ENCODE data around the gene RASA3. TPM values are rescaled to one million over a fixed set of nuclear protein-coding genes. Genes with fewer than 3 reads are reported as not detected.

The RASA3 gene
- total and polyA plus RNA-seq, 2 of the 8 experiments (the other 6 are each of a cell fraction or from before 2014, with no cell fraction given), result 7.5 to 21.9 TPM

DNA sequence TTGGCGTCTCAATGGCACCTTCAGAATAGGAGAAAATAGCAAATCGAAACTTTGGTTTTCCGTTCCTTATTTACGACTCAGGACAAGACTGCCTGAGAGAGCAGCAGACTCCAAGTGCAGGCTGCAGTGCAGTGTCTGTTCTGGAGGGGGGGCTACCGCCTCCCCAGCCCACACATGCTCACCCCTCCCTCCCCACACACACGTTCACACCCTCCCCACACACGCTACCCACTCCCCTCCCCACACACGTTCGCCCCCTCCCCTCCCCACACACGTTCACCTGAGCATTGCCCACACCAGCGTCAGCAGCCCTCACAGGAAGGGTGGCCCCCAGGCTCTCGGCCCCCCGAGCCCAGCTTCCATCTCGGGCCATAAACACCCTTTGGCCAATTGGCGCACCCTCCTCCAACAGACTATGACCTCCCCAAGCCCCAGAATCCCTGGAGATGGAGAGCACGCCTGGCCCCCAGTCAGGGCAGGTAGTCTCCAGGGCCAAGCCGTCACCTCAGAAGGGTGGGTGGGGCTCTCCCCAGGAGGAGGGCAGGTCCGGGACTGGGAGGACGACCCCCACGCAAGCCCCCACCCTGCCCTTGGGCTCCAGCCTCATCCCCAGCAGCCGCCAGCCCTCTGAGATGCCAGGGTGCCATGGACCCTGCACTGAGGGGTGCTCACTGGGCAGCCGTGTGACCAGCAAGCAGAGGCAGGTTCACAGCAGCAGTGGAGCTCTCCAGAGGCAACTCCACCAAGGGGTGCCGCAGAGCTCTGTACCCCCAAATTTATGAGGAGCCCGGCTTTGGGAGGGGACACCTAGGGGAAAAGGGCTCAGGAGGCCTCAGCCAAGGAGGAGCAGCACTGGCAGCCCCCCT, 27.5 kb downstream of the RASA3 start (continued):
- TF ChIP-seq POLR2AphosphoS5 (IDR thresholded peaks at IDR 0.05; ENCODE audit: low read depth, low read length), result no peak
- TF ChIP-seq, protein P1, sequence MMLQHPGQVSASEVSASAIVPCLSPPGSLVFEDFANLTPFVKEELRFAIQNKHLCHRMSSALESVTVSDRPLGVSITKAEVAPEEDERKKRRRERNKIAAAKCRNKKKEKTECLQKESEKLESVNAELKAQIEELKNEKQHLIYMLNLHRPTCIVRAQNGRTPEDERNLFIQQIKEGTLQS (IDR thresholded peaks at IDR 0.05; ENCODE audit: insufficient read depth, low read depth, low read length), result no peak
- no peak for TF ChIP-seq HDAC2 (IDR thresholded peaks at IDR 0.05; ENCODE audit: borderline replicate concordance in 1 of 2, low read depth in 2 of 2, low read length in 2 of 2)
